HEK293 (cell line): ENCODE results near the gene CIITA.
A peak's percentile ranks its signal among the peaks of the same experiment; 100 is the strongest.

Experiments used
- CTCF ChIA-PET: fragments of 350-600 bp; formaldehyde crosslinking; extraction: SDS; loops from one replicate; lab custom pipeline; 2021; ENCODE audit warnings: antibody characterized with exemption; lab: Yijun Ruan, JAX
- POLR2A ChIA-PET: fragments of 300-600 bp; formaldehyde crosslinking; extraction: SDS; loops from one replicate; lab custom pipeline; 2020; ENCODE audit warnings: antibody characterized with exemption, inconsistent platforms; lab: Yijun Ruan, JAX
- H3K27ac ChIP-seq: fragments of 200-500 bp; sonication (Bioruptor generic); 2 replicates; pipeline ENCODE4 v1.5.1; 2014; ENCODE audit warnings: low read depth, low read length, control low read depth, inconsistent platforms; ENCODE audit errors: extremely low read depth
- H3K36me3 ChIP-seq, 2 experiments: fragments of 200-500 bp in 1 of 2; sonication (Bioruptor generic) in 1 of 2; 1 replicate in 1 of 2; 2 replicates in 1 of 2; pipeline ENCODE4 v1.5.1; 2014 to 2017; ENCODE audit warnings: inconsistent platforms in 2 of 2, low read length in 2 of 2; ENCODE audit not compliant: control insufficient read depth in 2 of 2, insufficient read depth in 1 of 2
- H3K4me1 ChIP-seq: fragments of 200-500 bp; sonication (Bioruptor generic); 2 replicates; pipeline ENCODE4 v1.5.1; 2014; ENCODE audit warnings: mild to moderate bottlenecking, low read length, inconsistent platforms; ENCODE audit not compliant: control insufficient read depth, insufficient read depth
- H3K4me3 ChIP-seq: 2 replicates; pipeline ENCODE4 v1.5.1; 2011; ENCODE audit warnings: low read depth, mild to moderate bottlenecking, control low read depth, low read length, moderate library complexity
- H3K9me3 ChIP-seq: fragments of 200-500 bp; sonication (Bioruptor generic); 2 replicates; pipeline ENCODE4 v1.5.1; 2014; ENCODE audit warnings: low read depth, low read length, inconsistent platforms; ENCODE audit not compliant: control insufficient read depth, insufficient read depth
- CTCF ChIP-seq: fragments of 450-650 bp; formaldehyde crosslinking; IDR thresholded peaks from 2 replicates; pipeline ENCODE4 v1.5.1; 2016; ENCODE audit warnings: missing biosample characterization, missing genetic modification characterization
- PRDM6 ChIP-seq: fragments of 450-650 bp; formaldehyde crosslinking; IDR thresholded peaks from 2 replicates; pipeline ENCODE4 v1.5.1; 2017; ENCODE audit warnings: missing biosample characterization, missing genetic modification characterization
- SCRT2 ChIP-seq: fragments of 450-650 bp; formaldehyde crosslinking; IDR thresholded peaks from 2 replicates; pipeline ENCODE4 v1.5.1; 2016; ENCODE audit warnings: missing biosample characterization, missing genetic modification characterization
- SETDB1 ChIP-seq: IDR thresholded peaks from one replicate; pipeline ENCODE4 v1.6.1; 2017; ENCODE audit warnings: mild to moderate bottlenecking, low read length, moderate library complexity, mixed read lengths; ENCODE audit not compliant: insufficient read length
- ZBTB48 ChIP-seq: fragments of 450-650 bp; formaldehyde crosslinking; IDR thresholded peaks from 2 replicates; pipeline ENCODE4 v1.5.1; 2016; ENCODE audit warnings: missing biosample characterization, missing genetic modification characterization
- ZEB2 ChIP-seq: fragments of 450-650 bp; formaldehyde crosslinking; IDR thresholded peaks from 2 replicates; pipeline ENCODE4 v1.5.1; 2016; ENCODE audit warnings: missing biosample characterization, missing genetic modification characterization
- ZNF112 ChIP-seq: fragments of 450-650 bp; formaldehyde crosslinking; IDR thresholded peaks from 2 replicates; pipeline ENCODE4 v1.5.0; 2017; ENCODE audit warnings: missing biosample characterization, missing genetic modification characterization
- ZNF211 ChIP-seq: fragments of 450-650 bp; formaldehyde crosslinking; IDR thresholded peaks from 2 replicates; pipeline ENCODE4 v1.5.1; 2016; ENCODE audit warnings: low read depth, missing biosample characterization, missing genetic modification characterization
- ZNF239 ChIP-seq: fragments of 450-650 bp; formaldehyde crosslinking; IDR thresholded peaks from 2 replicates; pipeline ENCODE4 v1.5.1; 2016; ENCODE audit warnings: missing biosample characterization, missing genetic modification characterization
- ZNF280D ChIP-seq: fragments of 450-650 bp; formaldehyde crosslinking; IDR thresholded peaks from 2 replicates; pipeline ENCODE4 v1.5.1; 2016; ENCODE audit warnings: missing biosample characterization, missing genetic modification characterization
- ZNF302 ChIP-seq: fragments of 450-650 bp; formaldehyde crosslinking; IDR thresholded peaks from 2 replicates; pipeline ENCODE4 v1.5.1; 2016; ENCODE audit warnings: missing biosample characterization, missing genetic modification characterization, low read depth
- ZNF350 ChIP-seq: fragments of 450-650 bp; formaldehyde crosslinking; IDR thresholded peaks from 2 replicates; pipeline ENCODE4 v1.5.0; 2017; ENCODE audit warnings: missing biosample characterization, mild to moderate bottlenecking, missing genetic modification characterization
- ZNF398 ChIP-seq: fragments of 450-650 bp; formaldehyde crosslinking; IDR thresholded peaks from 2 replicates; pipeline ENCODE4 v1.5.1; 2017; ENCODE audit warnings: missing biosample characterization, missing genetic modification characterization
- ZNF423 ChIP-seq: fragments of 450-650 bp; formaldehyde crosslinking; IDR thresholded peaks from 2 replicates; pipeline ENCODE4 v1.5.1; 2016; ENCODE audit warnings: missing biosample characterization, missing genetic modification characterization
- ZNF449 ChIP-seq: fragments of 450-650 bp; formaldehyde crosslinking; IDR thresholded peaks from 2 replicates; pipeline ENCODE4 v1.5.1; 2017; ENCODE audit warnings: missing biosample characterization, mild to moderate bottlenecking, missing genetic modification characterization, moderate library complexity
- ZNF600 ChIP-seq: fragments of 450-650 bp; formaldehyde crosslinking; IDR thresholded peaks from 2 replicates; pipeline ENCODE4 v1.5.1; 2016; ENCODE audit warnings: missing biosample characterization, missing genetic modification characterization
- ZNF645 ChIP-seq: fragments of 450-650 bp; formaldehyde crosslinking; IDR thresholded peaks from 2 replicates; pipeline ENCODE4; 2016; ENCODE audit warnings: missing biosample characterization, missing genetic modification characterization
- ZNF704 ChIP-seq: fragments of 450-650 bp; formaldehyde crosslinking; IDR thresholded peaks from 2 replicates; pipeline ENCODE4 v1.5.1; 2016; ENCODE audit warnings: missing biosample characterization, missing genetic modification characterization
- ZNF792 ChIP-seq: fragments of 450-650 bp; formaldehyde crosslinking; IDR thresholded peaks from 2 replicates; pipeline ENCODE4 v1.5.1; 2016; ENCODE audit warnings: missing biosample characterization, missing genetic modification characterization
- ZSCAN30 ChIP-seq: fragments of 450-650 bp; IDR thresholded peaks from 2 replicates; pipeline ENCODE4 v1.5.1; 2018; ENCODE audit warnings: missing biosample characterization, mild to moderate bottlenecking, missing genetic modification characterization, moderate library complexity

CIITA gene

GRCh38 chr16:10971560-10971961 lies 94.6 kb downstream of the CIITA start (continued):
- TF ChIP-seq ZNF280D (tag by site-specific recombination) = no peak
- no peak for TF ChIP-seq ZNF302 (tag by site-specific recombination)
- peak; percentile 68 for TF ChIP-seq CTCF
- no peak for TF ChIP-seq ZNF645
- TF ChIP-seq ZEB2 (tag by site-specific recombination) = peak; percentile 44; the same call in 1 of the 2 replicates
- peak; percentile 27; the same call in 1 of the 2 replicates for TF ChIP-seq ZNF600 (tag by site-specific recombination)
- TF ChIP-seq ZSCAN30 (tag by site-specific recombination) = peak; percentile 32; the same call in 1 of the 2 replicates

GRCh38 chr16:10972108-10972818 lies 95.3 kb downstream of the CIITA start:
- Histone ChIP-seq H3K4me3 (no peak overlapping the region), H3K36me3 (peaks cover 5 to 49% of the 10 kb centered on the region in 2 experiments; a peak in 2 of 3 replicates), H3K27ac (no peak overlapping the region), H3K9me3 (no peaks in the 10 kb centered on the region), H3K4me1 (peaks cover 2% of the 10 kb centered on the region)
- CTCF ChIA-PET = interaction anchor here (0.6 to 3.3 kb wide), 8 partner anchors 9 to 849 kb away, joined by 3 to 32 read pairs (median 5); partner anchors contain the start of gene SOCS1
- POLR2A ChIA-PET = no interaction called here
- TF ChIP-seq ZNF112 (tag by site-specific recombination) (no peak), ZBTB48 (no peak), ZNF792 (no peak), ZNF239 (tag by site-specific recombination) (no peak), ZNF350 (tag by site-specific recombination) (no peak), SETDB1 (no peak), ZNF398 (no peak), PRDM6 (tag by site-specific recombination) (no peak), ZNF449 (no peak), ZNF423 (tag by site-specific recombination) (no peak), ZNF704 (tag by site-specific recombination) (no peak), SCRT2 (tag by site-specific recombination) (no peak), ZNF211 (tag by site-specific recombination) (no peak)
